Nephron progenitor cell (in vitro differentiated cells): ENCODE data around the gene PDCL3.
A peak's percentile ranks its signal among the peaks of the same experiment; 100 is the strongest.

ENCODE experiments used
- DNase-seq: peaks from one replicate; pipeline ENCODE4 v3.0.0; 2021
- H3K27ac Mint-ChIP-seq: 2 replicates; pipeline ENCODE4 v1.8.0; 2021; ENCODE audit warnings: mild to moderate bottlenecking, moderate library complexity, mixed read lengths
- H3K27me3 Mint-ChIP-seq: 2 replicates; pipeline ENCODE4 v1.8.0; 2021; ENCODE audit warnings: mild to moderate bottlenecking, low read depth, mixed read lengths; ENCODE audit not compliant: poor library complexity
- H3K36me3 Mint-ChIP-seq: 2 replicates; pipeline ENCODE4 v1.8.0; 2021; ENCODE audit warnings: low read depth, mixed read lengths
- H3K4me1 Mint-ChIP-seq: 2 replicates; pipeline ENCODE4 v1.8.0; 2021; ENCODE audit warnings: mixed read lengths
- H3K4me3 Mint-ChIP-seq: 2 replicates; pipeline ENCODE4 v1.8.0; 2021; ENCODE audit warnings: mild to moderate bottlenecking, moderate library complexity, mixed read lengths
- H3K9me3 Mint-ChIP-seq: 2 replicates; pipeline ENCODE4 v1.8.0; 2021; ENCODE audit warnings: mild to moderate bottlenecking, moderate library complexity, mixed read lengths
- CTCF ChIP-seq: fragments of 200-600 bp; sonication (generic); IDR thresholded peaks from 2 replicates; pipeline ENCODE4 v1.5.0; 2021; ENCODE audit warnings: antibody characterized with exemption

PDCL3 gene

GRCh38 chr2:100599566-100599965 is 36.8 kb downstream of the PDCL3 start:
- H3K36me3 Mint-ChIP-seq, result no peaks in the 10 kb centered on the region
- no peak for TF ChIP-seq CTCF
- no peak overlapping the region for H3K27ac Mint-ChIP-seq
- no peaks in the 10 kb centered on the region for H3K4me1 Mint-ChIP-seq
- peaks cover 21% of the 10 kb centered on the region for H3K27me3 Mint-ChIP-seq
- H3K9me3 Mint-ChIP-seq, result no peaks in the 10 kb centered on the region
- DNase-seq, result no peak
- H3K4me3 Mint-ChIP-seq, result no peak overlapping the region

- Mint-ChIP-seq H3K27ac (no peak overlapping the region), H3K36me3 (no peaks in the 10 kb centered on the region), H3K27me3 (peaks cover 13% of the 10 kb centered on the region), H3K9me3 (no peaks in the 10 kb centered on the region), H3K4me1 (peaks cover 7% of the 10 kb centered on the region), H3K4me3 (no peak overlapping the region)
- TF ChIP-seq CTCF, result no peak
- no peak for DNase-seq
These were observed 38.9 kb downstream of the PDCL3 start for GRCh38 chr2:100601661-100602060.

- no peak for TF ChIP-seq CTCF
- Mint-ChIP-seq H3K4me1 (peaks cover 9% of the 10 kb centered on the region), H3K27ac (no peak overlapping the region), H3K4me3 (no peak overlapping the region), H3K36me3 (no peaks in the 10 kb centered on the region), H3K9me3 (no peaks in the 10 kb centered on the region), H3K27me3 (peaks cover 10% of the 10 kb centered on the region)
- DNase-seq, result no peak
These were observed 40.6 kb downstream of the PDCL3 start for GRCh38 chr2:100603414-100603813.

GRCh38 chr2:100603948-100604633 is 41.3 kb downstream of the PDCL3 start:
- Mint-ChIP-seq H3K4me3 (no peak overlapping the region), H3K4me1 (peaks cover 9% of the 10 kb centered on the region), H3K9me3 (no peaks in the 10 kb centered on the region), H3K27me3 (peaks cover 13% of the 10 kb centered on the region), H3K27ac (no peak overlapping the region), H3K36me3 (no peaks in the 10 kb centered on the region)
- DNase-seq, result no peak
- no peak for TF ChIP-seq CTCF

- no peak overlapping the region for H3K27ac Mint-ChIP-seq
- peaks cover 16% of the 10 kb centered on the region for H3K27me3 Mint-ChIP-seq
- DNase-seq, result no peak
- H3K4me3 Mint-ChIP-seq, result no peak overlapping the region
- no peaks in the 10 kb centered on the region for H3K9me3 Mint-ChIP-seq
- peaks cover 9% of the 10 kb centered on the region for H3K4me1 Mint-ChIP-seq
- no peaks in the 10 kb centered on the region for H3K36me3 Mint-ChIP-seq
- no peak for TF ChIP-seq CTCF
These were observed 43.5 kb downstream of the PDCL3 start for GRCh38 chr2:100606332-100606725.

- Mint-ChIP-seq H3K27me3 (peaks cover 15% of the 10 kb centered on the region), H3K4me1 (peaks cover 9% of the 10 kb centered on the region), H3K4me3 (no peak overlapping the region), H3K9me3 (no peaks in the 10 kb centered on the region), H3K36me3 (no peaks in the 10 kb centered on the region), H3K27ac (no peak overlapping the region)
- peak; percentile 35 for DNase-seq
- TF ChIP-seq CTCF, result peak; percentile 85
These were observed 44.0 kb downstream of the PDCL3 start for GRCh38 chr2:100606726-100607343.
